HG03175 (cell line): ENCODE data around the gene DRD2.
"Not testable (repeated sequence)": the region's sequence is repeated elsewhere in the genome, so short reads cannot be mapped to it uniquely, and the experiment has no call there.

Source experiments
- ATAC-seq: cut with Tn5 transposase; IDR thresholded peaks from one replicate; pipeline ENCODE4 v1.9.1; 2021; ENCODE audit warnings: mild to moderate bottlenecking, moderate library complexity; ENCODE audit not compliant: unreplicated experiment

DRD2 gene

DNA sequence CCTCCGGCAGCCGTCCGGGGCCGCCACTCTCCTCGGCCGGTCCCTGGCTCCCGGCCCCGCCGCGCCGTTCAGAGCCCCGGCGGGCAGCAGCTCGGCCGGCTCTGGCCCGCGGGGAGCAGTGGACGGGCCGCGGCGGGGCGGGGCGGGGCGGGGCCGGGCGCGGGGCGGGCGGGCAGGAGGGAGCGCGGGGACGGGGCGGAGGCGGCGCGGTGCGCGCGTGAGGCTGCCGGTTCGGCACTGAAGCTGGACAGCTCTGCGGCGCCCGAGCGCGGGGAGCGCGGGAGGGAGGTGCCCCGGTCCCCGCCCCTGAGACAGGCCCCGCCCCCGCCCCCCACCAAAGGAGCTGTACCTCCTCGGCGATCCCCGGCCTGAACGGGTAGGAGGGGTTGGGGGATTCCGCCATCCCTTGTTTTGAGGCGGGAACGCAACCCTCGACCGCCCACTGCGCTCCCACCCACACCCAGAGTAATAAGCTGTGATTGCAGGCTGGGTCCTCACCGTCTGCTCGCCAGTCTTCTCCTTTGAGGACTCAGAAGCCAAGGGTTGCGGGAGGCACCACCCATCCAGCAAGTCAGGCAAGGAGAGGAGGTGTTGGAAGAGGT, at the start of gene DRD2:
Gene DRD2 (minus strand): TSS at position 239 of the 602 bp plus-strand sequence. CDS start 50,747 bp downstream, outside the sequence.
- ATAC-seq = no peak

DNA sequence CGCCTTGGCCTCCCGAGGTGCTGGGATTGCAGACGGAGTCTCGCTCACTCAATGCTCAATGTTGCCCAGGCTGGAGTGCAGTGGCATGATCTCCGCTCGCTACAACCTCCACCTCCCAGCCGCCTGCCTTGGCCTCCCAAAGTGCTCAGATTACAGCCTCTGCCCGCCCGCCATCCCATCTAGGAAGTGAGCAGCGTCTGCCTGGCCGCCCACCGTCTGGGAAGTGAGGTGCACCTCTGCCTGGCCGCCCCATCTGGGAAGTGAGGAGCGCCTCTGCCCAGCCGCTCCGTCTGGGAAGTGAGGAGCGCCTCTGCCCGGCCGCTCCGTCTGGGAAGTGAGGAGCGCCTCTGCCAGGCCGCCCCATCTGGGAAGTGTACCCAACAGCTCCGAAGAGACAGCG, 48.7 kb upstream of the DRD2 start:
- ATAC-seq = not testable (repeated sequence)

DNA sequence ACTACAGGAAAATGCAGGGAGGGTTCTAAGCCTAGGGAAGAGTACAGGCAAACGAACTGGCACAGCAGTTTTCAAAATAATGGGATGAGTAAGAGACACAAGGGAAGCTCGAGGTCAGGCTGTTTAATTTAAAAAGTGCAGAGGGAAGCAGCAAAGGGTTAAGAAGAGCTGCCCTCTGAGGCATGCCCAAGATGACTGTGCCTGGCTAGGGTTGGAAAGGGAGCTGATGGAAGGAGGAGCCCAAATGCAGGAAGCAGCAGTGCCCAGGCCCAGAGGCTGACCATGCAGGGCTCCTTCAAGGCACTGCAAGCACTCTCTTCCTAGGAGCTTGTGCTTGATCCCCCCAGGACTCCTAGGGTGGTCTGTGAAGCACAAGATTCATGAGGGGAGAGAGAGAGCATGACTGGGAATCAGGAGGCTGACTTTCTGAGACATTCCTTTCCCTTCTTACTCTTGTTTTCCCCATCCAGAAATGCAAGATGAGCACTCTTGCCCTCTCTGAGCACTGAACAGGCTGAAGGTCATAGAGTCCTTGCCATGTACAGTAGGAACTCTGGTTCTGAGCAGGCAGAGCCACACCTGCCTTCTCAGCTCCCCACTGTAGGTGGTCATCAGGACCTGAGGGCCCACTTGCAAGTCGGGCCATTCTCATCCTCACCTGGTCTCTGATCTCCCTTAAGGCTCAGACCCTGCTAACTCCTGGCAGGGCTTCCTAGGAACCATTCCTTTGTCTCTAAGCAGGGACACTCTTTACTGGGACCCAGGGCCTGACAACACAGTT, 46.7 kb upstream of the DRD2 start:
- ATAC-seq = no peak

DNA sequence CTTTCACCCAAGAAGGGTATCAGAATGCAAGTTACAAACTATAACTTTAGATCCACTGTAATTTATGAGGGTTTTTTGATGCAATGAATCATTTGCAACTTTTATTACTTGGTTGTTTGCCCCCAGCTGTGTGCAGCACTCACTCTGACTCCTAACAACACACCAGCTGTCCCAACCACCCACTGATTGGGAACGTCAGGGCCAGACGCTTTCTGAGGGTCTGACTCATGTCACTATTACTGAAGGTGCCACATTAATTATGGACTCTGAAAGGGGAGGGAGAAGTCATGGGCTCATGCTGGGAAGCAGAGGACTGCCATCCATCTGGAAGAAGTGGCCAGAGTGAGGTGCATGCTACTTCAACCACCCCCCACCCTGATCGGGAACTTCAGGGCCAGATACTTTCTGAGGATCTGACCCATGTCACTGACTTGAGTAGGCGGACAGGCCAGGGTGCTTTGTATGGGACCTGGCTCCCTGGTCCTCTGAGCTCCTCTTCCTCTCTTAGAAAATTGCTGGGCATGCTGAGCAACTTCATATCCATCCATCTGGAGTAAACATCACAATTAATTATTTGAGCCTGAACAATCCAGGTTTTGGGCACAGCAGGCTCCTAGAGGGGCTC, 44.9 kb upstream of the DRD2 start:
- no peak for ATAC-seq

DNA sequence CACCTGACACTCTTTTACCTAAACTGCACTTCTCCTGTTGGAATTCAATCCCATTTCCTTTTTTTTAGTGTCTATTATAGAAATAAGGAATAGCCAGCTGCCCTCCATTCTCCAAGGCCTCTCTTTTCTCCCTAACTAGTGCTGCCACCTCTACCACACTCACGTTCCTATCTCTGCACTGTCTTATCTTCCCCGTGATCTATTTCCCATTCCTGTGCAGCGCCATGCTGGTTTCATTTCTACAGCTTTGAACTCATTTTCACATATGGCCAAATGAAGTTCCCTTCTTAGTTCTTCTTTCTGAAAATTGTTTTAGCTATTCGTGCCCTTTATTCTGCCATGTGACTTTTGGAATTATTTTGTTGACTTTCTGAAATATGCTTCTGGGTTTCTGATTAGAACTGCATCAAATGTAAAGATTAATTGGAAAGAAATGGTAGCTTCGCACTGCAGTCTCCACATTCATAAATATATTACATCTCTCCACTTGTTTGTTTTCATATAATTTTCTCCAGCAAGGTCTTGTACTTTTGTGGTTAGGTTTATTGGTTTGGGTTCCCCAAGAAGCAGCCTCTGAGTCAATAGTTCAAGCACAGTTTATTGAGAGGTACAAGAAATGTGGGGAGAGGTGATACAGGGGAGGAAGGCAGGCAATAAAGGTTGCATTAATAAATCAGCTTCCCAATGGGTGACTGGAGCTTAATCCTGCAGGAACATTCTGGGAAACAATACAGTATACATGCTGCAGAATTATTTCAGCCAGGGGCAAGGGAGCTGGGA, 43.7 kb upstream of the DRD2 start:
- no peak for ATAC-seq

DNA sequence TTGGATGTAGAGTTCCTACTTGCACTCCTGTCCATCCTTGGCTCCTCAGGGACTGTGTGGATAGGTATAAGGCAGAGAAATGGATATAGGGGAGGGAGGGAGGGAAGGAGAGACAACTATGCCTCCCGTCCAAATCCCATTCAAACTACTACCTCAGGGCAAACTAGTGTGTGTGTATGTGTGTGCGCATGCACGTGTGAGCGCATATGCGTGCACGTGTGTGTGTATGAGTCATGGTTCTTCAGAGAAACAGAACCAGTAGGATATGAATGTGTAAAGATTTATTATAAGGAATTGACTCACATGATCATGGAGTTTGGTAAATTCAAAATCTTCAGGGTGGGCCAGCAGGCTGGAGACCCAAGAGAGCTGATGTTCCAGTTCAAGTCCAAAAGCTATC, 42.2 kb upstream of the DRD2 start:
- no peak for ATAC-seq

DNA sequence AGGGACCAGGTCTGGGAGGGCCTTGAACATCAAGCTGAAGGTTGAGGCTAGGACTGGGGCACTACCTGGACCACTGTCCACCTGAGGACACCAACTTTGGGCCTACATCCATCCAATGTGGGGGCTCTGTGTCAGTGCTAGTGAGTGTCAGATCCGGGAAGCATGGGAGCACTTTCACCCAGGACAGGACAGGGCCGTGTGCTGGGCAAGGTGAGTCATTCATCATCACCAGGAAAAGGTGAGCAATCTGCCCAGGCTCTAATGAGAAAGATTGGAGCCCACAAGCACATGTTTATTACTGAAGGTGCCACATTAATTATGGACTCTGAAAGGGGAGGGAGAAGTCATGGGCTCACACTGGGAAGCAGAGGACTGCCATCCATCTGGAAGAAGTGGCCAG, 39.7 kb upstream of the DRD2 start:
- no peak for ATAC-seq

DNA sequence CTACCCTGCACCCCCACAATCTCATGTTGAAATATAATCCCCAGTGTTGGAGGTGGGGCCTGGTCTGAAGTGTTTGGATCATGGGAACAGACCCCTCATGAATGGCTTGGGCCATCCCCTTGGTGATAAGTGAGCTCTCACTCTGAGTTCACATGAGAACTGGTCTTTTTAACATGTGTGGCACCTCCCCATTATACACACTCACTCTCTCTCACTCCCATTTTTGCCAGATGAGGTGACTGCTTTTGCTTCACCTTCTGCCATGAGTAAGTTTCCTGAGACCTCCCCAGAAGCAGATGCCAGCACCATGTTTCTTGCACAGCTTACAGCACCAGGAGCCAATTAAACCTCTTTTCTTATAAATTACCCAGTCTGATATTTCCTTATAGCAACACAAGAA, 32.1 kb upstream of the DRD2 start:
- ATAC-seq = no peak

DNA sequence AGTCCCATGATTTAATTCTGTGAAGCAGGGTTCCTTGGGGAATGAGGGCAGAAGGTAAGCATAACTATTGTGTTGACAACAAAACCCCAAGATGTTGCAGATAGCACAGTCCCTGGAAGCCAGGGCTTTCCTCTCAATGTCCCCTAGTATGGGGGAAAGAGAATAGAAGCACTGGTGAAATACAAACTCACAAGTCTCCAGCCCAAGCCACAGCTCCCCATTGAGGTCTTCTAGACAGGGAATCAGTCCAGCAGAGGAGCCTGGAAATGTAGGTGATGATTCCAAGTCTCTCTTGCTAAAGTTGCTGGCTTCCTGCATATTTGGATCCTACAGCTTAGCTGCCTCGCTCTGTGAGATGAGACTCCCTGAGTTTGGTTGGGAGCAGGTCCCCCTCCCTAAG, 31.7 kb upstream of the DRD2 start:
- no peak for ATAC-seq

DNA sequence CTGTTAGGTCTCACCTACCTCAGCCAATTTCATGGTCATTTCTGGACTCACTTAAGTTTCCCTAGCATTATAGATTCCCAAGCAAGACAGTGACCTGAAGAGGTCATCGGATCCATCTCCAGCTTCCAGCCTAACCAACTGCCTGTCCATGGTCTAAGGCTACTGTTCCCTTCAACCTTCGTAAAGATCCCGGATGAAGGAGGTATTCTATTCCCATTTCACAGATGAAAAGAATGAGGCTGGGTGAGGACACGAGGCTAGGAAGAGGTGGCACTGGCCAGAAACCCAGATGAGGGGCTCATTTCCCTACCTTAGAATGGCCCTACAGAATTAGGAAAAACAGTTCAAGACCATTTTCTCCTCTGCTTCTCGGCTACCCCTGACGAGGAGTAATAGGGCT, 31.3 kb upstream of the DRD2 start:
- ATAC-seq = no peak

DNA sequence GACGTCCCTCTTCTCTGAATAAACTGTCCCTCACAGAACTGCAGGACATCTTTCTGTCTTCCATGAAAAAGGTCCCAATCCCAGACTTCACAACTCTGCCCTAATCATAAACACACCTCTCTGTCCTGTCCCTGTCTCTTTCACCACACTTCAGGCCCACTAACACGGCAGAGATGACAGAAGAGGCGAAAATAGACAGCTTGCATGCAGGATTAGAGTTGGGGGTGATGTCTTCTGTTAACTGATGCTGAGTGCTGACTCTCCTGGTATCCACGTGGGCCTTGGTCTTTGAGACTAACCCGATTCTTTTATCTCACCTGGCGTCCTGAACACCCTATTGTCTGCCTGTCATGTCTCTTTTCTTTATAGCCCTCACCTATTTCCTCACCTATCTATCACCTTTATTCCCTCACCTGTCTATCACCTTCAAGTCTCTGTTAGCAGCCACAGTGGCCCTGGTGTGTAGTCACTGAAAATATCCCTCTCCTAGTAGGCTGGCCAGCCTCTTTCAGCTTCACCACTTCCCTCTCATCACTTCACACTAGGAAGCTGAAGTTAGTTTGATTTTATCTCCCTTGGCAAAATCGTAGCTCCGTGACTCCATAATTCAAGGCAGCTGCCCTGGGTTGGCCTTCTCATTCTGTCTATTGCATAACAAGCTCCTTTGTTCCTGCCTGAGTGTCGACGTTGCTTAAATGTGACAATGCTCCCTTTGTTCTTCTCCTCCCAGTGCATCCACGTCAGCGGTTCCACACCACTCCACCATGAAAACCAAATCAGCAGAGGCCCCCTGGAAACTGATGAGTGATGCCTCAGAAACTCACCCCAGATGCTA, 30.6 kb upstream of the DRD2 start:
- no peak for ATAC-seq

DNA sequence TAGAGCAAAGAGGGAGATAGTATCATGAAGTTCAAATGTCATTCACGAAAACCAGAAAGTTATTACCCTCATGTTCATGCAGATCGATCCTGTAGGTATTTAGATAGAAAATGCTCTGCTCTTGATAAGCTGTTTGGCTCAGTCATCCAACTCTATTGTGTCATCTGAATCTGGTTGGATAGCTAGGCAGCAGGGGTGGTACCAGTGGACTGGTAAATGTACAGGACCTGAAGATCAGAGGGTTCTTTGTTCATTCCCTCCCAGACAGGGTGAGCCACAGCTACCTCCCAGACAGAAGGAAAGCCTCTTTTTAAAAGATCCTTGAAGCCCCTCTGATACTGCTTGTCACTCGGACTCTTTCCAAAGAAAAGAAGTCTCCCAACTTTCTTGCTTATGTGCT, 29.8 kb upstream of the DRD2 start:
- no peak for ATAC-seq

DNA sequence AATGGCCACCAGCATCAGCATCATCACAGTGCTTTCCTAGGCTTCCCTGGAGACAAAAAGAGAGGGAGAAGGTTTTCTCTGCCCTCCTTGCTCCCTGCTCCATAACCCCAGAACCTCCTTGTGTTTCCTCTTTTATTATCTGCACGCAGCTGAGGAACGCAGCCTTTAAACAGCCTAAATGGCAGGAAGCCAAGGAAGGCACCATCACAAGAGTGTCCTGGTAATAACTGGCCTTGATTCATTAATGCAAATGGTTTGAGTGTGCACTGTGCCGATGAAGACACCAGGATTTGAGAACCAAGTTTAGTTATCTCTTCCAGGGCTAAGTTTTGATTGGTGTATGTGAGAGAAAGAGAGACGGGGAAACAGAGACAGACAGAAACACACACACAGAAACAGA, 29.4 kb upstream of the DRD2 start:
- ATAC-seq = no peak

DNA sequence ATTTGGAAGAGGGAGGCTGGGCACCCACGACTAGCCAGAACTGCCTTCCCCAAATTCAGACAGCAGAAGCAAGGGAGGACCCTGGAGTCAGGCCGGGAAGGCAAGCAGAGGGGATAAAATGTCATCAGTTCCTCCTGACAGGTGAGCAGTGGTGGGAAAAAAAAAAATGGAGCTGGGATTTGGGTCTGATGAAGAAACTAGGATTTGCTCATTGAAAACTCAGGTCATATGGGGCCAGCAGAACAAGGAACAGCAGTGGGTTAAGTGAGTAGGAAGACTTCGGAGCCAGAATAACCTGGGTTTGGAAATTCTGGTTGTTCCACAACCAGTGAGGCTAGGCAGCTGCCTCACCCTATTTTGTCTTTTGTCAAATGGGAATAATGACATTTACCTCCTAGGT, 28.9 kb upstream of the DRD2 start:
- no peak for ATAC-seq

DNA sequence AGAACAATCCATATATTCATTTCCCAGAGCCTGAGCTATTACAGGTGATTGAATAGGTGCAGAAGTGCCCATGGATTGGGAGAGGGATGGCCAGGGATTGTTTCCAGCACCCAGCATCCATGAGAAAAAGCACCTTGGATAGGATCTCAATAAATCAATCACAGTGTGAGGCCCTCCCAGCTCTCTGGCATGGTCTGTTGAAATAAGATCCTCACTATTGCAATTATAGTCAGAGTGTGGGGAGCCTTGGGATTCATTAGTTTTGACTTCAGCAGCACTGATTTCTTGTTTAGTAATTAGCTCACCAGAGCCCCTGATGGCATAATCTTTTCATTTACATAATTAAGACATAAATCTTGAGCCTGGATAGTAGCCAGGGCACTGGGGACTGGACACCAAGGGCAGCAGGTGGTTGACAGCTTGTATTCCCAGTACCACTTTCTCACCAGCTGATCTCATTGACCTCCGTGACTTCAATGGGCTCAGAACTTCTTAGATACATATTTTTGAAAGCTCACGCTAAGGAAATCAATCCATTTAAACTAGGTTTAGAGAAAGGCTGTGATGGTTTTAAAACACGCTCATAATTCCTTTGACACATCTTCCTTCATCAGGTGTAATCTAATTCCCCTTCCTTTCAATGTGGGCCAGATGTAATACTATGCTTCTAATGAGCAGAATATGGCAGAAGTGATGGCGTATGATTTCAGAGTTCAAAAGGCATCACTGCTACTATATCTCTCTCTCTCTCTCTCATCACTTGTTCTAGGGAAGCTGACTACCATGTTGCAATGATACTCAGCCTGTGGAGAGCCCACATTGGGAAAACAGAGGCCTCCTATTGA, 22.1 kb upstream of the DRD2 start:
- no peak for ATAC-seq

DNA sequence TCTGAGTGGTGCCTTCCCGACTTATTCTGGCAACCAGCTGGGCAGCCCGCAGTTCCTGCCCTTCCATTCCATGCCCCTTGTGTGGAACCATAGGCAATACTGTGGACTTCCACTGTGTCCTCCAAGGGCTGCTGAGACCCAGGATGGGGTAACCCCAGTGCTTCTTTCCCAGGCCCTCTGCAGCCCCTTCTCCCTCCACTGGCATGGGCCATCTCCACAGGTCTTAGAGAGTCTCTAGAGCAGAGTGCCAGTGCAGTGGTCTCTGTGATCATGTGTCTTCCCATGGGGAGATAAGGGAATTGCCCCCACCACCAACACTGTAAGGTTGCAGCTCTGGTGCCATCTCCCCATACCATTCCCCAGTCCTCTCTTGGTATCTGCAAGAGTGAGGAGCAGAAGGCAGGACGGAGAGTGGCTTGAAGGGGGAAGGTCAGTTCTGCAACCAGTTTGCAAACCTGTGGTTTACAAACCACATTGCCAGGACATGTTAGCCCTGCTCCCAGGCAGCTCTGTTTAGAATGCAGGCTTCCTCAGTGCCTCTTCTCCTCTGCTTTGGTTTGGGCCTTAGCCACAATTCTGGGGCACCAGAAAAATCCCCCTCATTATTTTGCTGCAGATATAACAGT, 20.9 kb upstream of the DRD2 start:
- ATAC-seq = no peak

DNA sequence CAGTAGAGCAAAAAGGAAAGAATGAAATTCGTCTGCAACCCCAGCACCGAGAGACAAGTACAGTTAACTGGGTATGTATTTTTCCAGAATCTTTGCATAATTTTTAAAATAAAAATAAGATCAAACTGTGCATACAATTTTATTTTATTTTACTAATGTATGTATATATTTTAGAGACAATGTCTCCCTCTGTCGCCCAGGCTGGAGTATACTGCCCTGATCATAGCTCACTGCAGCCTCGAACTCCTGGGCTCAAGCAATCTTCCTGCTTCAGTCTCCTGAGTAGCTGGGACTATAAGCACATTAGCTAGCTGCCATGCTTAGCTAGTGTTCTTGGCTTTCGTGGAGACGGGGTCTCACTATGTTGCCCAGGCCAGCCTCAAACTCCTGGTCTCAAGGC, 18.8 kb upstream of the DRD2 start:
- no peak for ATAC-seq

DNA sequence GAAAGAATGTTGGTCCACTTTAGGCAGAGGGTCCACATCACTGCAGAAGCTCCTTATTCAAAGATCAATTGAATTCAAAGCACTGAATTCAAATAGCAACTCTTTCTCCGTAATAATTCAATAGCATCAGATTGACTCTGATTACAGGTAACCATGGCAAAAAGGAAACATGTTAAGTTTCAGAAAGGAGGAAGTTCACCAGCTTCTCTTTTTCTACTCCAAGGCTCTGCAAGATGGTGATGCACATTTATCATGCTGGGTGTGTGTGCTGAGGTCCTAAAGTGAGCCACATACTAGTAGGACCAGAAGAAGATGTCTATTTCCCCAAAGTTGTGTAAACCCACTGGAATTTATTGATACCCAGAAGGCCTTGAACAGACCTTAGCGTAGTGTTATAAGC, 18.0 kb upstream of the DRD2 start:
- no peak for ATAC-seq

DNA sequence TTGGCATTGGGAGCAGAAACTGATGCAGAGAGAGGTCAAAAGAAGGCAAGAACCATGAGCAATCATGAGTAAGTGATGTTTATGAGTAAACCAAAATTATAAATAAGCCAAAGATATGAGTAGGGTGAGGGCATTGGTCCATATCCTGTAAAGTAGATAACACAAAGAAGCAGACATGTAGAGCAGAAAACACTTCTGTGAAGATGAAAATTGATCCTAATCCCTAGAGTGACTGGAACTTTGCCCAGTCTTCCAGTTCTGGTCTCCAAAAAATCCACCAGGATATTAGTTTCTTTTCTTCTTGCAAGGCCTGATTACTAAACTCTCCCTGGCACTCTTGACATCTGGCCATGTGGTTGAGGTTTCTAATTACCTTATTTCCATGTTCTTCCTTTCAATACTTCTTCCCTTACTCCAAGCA, 13.7 kb upstream of the DRD2 start:
- ATAC-seq = no peak
